ENCODE data around the gene TPK1.

DNA sequence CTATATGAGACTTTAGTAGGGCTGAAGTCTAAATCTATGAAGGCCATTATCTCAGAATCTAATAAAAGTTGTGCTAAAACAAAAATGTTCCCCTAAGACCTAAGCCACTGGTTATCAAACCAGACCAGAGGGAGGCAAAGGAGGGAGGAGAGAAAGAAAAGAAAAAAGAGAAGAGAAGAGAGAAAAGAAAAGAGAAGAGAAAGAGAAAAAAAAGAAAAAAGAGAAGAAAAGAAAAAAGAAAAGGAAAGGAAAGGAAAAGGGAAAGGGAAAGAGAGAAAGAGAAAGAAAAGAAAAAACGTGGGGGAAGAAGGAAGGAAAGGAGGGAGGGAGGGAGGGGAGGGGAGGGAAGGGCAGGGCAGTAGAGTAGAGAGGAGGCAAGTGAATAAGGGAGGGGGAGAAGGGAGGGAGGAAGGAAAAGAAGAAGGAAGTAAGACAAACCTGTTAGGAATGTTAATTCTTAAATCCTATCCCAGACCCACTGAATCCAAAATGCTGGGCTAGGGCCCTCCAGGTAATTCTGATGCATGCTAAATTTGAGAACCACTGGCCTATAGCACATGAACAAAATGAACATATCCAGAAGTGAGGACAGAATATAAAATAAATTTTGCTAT, 98.9 kb downstream of the TPK1 start:
- TF ChIP-seq, protein P1, sequence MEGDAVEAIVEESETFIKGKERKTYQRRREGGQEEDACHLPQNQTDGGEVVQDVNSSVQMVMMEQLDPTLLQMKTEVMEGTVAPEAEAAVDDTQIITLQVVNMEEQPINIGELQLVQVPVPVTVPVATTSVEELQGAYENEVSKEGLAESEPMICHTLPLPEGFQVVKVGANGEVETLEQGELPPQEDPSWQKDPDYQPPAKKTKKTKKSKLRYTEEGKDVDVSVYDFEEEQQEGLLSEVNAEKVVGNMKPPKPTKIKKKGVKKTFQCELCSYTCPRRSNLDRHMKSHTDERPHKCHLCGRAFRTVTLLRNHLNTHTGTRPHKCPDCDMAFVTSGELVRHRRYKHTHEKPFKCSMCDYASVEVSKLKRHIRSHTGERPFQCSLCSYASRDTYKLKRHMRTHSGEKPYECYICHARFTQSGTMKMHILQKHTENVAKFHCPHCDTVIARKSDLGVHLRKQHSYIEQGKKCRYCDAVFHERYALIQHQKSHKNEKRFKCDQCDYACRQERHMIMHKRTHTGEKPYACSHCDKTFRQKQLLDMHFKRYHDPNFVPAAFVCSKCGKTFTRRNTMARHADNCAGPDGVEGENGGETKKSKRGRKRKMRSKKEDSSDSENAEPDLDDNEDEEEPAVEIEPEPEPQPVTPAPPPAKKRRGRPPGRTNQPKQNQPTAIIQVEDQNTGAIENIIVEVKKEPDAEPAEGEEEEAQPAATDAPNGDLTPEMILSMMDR (IDR thresholded peaks at IDR 0.05; ENCODE audit: poor library complexity, severe bottlenecking): no peak
- TF ChIP-seq EP300 (conservative IDR thresholded peaks at IDR 0.05; ENCODE audit: poor library complexity, severe bottlenecking) (no peak), EZH2 (IDR thresholded peaks at IDR 0.05; ENCODE audit: borderline replicate concordance, insufficient read depth, low read length, poor library complexity, severe bottlenecking) (no peak), POLR2AphosphoS5 (IDR thresholded peaks at IDR 0.05) (no peak)
